ENCODE results near the gene PPP2R1A.

GRCh38 chr19:52187407-52187806 lies 2.4 kb upstream of the PPP2R1A start:
- TF ChIP-seq SIN3A (IDR thresholded peaks at IDR 0.05; ENCODE audit: borderline replicate concordance, insufficient read depth, low read length) (no peak), REST (IDR thresholded peaks at IDR 0.05; ENCODE audit: insufficient read depth in 1 of 2, low read depth in 2 of 2, low read length in 2 of 2) (no peak), TAF1 (IDR thresholded peaks at IDR 0.05; ENCODE audit: borderline replicate concordance, insufficient read depth, low read length) (no peak), POLR2AphosphoS5 (IDR thresholded peaks at IDR 0.05; ENCODE audit: low read depth, low read length) (no peak), FOXP2 (optimal IDR thresholded peaks at IDR 0.05; ENCODE audit: borderline replicate concordance, extremely low read depth, extremely low read length, insufficient read depth) (no peak)

Data from PFSK-1 (cell line).